Neural crest cell (in vitro differentiated cells): ENCODE results near the gene SLC16A2. TPM values are rescaled to one million over a fixed set of nuclear protein-coding genes. Genes with fewer than 3 reads are reported as not detected.

Source experiments
- DNase-seq: peaks from one replicate; pipeline ENCODE4 v3.0.0; 2021; ENCODE audit warnings: low read depth, mixed read lengths, low spot score
- H3K27ac Mint-ChIP-seq: one replicate; pipeline ENCODE4 v1.8.0; 2021; ENCODE audit warnings: mild to moderate bottlenecking, mixed read lengths; ENCODE audit not compliant: unreplicated experiment
- H3K27me3 Mint-ChIP-seq: 2 replicates; pipeline ENCODE4 v1.8.0; 2021; ENCODE audit warnings: low read depth, mild to moderate bottlenecking, mixed read lengths
- H3K36me3 Mint-ChIP-seq: 2 replicates; pipeline ENCODE4 v1.8.0; 2021; ENCODE audit warnings: low read depth, mild to moderate bottlenecking, mixed read lengths
- H3K4me1 Mint-ChIP-seq: 2 replicates; pipeline ENCODE4 v1.8.0; 2021; ENCODE audit warnings: mixed read lengths
- H3K4me3 Mint-ChIP-seq: one replicate; pipeline ENCODE4 v1.8.0; 2021; ENCODE audit warnings: mild to moderate bottlenecking, mixed read lengths
- H3K9me3 Mint-ChIP-seq: 2 replicates; pipeline ENCODE4 v1.8.0; 2021; ENCODE audit warnings: mixed read lengths
- total RNA-seq: library from RNA; stranded (reverse); gene quantifications from 2 replicates; pipeline ENCODE4 v1.2.1, GENCODE V29; 2021
- TF ChIP-seq, protein P1 (sequence below): fragments of 200-600 bp; sonication (generic); conservative IDR thresholded peaks from 2 replicates; pipeline ENCODE4 v1.5.0; 2021; ENCODE audit warnings: antibody characterized with exemption, mild to moderate bottlenecking

Gene SLC16A2
- total RNA-seq, 1 donor from 2014 or later = 19.8 TPM

DNA sequence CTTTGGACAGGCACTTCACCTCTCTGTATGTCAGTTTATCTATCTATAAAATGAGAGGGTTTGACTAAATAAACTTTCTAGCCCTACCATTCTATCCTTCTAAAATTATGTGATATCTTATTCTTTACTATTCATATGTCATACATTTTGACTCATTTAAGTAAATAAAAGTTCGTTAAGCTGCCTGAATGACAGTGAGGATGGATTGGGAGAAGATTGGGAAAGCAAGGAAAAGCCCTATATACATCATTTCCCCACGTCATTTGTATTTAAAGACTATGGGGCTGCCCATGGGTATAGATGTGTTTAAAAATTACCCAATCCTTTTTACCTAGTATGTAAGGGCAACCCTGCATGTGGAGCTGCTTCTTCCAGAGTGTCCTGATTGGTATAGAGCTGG lies 5.3 kb downstream of the SLC16A2 start:
- H3K4me3 Mint-ChIP-seq = no peak overlapping the region
- no peak overlapping the region for H3K27ac Mint-ChIP-seq
- H3K9me3 Mint-ChIP-seq = no peaks in the 10 kb centered on the region
- TF ChIP-seq, protein P1, sequence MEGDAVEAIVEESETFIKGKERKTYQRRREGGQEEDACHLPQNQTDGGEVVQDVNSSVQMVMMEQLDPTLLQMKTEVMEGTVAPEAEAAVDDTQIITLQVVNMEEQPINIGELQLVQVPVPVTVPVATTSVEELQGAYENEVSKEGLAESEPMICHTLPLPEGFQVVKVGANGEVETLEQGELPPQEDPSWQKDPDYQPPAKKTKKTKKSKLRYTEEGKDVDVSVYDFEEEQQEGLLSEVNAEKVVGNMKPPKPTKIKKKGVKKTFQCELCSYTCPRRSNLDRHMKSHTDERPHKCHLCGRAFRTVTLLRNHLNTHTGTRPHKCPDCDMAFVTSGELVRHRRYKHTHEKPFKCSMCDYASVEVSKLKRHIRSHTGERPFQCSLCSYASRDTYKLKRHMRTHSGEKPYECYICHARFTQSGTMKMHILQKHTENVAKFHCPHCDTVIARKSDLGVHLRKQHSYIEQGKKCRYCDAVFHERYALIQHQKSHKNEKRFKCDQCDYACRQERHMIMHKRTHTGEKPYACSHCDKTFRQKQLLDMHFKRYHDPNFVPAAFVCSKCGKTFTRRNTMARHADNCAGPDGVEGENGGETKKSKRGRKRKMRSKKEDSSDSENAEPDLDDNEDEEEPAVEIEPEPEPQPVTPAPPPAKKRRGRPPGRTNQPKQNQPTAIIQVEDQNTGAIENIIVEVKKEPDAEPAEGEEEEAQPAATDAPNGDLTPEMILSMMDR = no peak
- DNase-seq = no peak
- H3K27me3 Mint-ChIP-seq = no peaks in the 10 kb centered on the region
- H3K36me3 Mint-ChIP-seq = no peaks in the 10 kb centered on the region
- H3K4me1 Mint-ChIP-seq = peaks cover 21% of the 10 kb centered on the region

DNA sequence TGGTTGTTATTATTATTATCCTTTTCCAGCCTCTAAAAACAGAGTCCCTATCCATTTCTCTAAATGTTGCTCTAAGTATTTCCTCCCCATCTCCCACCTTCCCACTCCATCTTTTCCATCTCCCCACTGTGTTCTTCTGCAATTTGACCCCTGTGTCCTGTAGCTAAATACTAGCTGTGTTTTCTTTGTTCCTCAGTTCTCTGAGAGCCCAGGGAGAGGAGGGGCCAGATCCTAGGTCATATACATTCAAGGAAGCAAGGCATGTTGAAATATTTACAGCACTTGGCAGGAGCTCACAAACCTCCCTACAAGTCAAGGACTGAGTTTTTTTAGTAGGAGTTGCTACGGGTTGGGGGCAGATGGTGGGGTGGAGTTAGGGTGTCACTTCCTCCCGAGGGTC lies 10.5 kb downstream of the SLC16A2 start:
- peak overlapping the region; percentile 85 for H3K27ac Mint-ChIP-seq

DNA sequence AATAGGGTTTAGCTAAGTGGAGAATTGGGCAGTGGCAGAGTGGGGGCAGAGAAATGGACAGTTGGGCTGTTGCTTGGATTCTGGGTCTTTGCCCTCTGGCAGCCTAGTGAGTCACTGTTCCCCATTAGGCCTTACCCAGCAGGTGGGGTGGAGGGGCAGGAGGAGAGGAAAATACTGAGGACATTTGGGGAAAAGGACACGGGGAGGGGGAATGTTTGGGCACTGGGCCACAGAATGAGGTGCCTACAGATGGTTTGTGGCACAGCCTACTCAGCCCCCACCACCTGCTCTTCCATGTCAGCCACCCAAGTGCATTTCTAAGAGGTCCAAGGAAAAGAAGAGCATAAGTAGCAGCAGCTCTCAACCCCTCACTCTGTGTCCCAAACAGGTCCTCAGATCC lies 13.0 kb downstream of the SLC16A2 start:
- no peak overlapping the region for H3K4me3 Mint-ChIP-seq
- H3K9me3 Mint-ChIP-seq = peaks cover 5% of the 10 kb centered on the region
- H3K27ac Mint-ChIP-seq = no peak overlapping the region
- H3K27me3 Mint-ChIP-seq = no peaks in the 10 kb centered on the region
- peaks cover 3% of the 10 kb centered on the region for H3K36me3 Mint-ChIP-seq
- peaks cover 24% of the 10 kb centered on the region for H3K4me1 Mint-ChIP-seq
- TF ChIP-seq, protein P1 = no peak
- no peak for DNase-seq

More for the DNA sequence above, 10.5 kb downstream of the SLC16A2 start:
- TF ChIP-seq, protein P1 = no peak
- H3K27me3 Mint-ChIP-seq = no peaks in the 10 kb centered on the region
- H3K4me1 Mint-ChIP-seq = peaks cover 18% of the 10 kb centered on the region
- peak overlapping the region; percentile 1 for H3K4me3 Mint-ChIP-seq
- no peak for DNase-seq
- H3K36me3 Mint-ChIP-seq = peaks cover 3% of the 10 kb centered on the region
- H3K9me3 Mint-ChIP-seq = peaks cover 5% of the 10 kb centered on the region

DNA sequence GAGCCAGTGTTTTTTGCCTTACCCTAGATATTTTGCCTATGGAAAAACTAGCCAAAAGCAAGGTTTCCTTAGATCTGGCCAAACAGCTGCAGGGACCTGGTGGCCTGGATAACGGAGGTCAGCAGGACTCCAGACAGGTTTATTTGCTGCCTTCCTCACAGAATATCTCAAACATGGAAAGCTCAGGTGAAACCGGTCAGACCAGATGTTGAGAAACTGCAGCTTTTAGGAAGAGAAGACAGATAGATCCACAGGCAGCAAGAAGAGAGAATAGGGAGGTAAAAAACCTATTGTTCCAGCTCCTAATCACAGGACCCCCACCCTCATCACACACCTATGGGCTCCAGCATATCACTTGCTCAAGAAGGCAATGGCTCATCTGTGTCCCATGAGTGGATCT lies 16.2 kb downstream of the SLC16A2 start:
- no peaks in the 10 kb centered on the region for H3K27me3 Mint-ChIP-seq
- no peak overlapping the region for H3K4me3 Mint-ChIP-seq
- TF ChIP-seq, protein P1 = no peak
- peaks cover 15% of the 10 kb centered on the region for H3K4me1 Mint-ChIP-seq
- H3K36me3 Mint-ChIP-seq = peaks cover 8% of the 10 kb centered on the region
- H3K27ac Mint-ChIP-seq = no peak overlapping the region
- peaks cover 10% of the 10 kb centered on the region for H3K9me3 Mint-ChIP-seq
- no peak for DNase-seq

DNA sequence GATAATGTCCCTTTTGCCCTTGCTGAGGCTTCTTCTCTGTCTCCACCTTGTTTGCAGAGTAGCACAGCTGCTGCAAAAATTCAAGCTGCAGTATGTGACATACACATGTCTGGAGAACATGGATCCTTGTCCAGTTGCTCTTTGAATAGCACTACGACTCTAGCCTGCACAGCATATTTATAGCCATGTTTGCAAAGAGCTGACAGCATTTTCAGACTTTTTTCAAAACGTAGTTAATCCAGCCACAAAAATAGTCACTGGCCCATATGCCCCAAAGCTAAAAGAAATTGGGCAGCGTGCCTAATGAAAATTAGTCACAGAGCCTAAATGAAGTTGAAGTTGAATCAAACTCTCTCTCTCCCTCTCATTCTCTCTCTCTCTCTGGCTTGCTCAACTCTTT lies 17.5 kb downstream of the SLC16A2 start:
- peaks cover 11% of the 10 kb centered on the region for H3K4me1 Mint-ChIP-seq
- no peak for DNase-seq
- TF ChIP-seq, protein P1 = no peak
- no peaks in the 10 kb centered on the region for H3K27me3 Mint-ChIP-seq
- peaks cover 8% of the 10 kb centered on the region for H3K36me3 Mint-ChIP-seq
- H3K4me3 Mint-ChIP-seq = no peak overlapping the region
- no peak overlapping the region for H3K27ac Mint-ChIP-seq
- peaks cover 10% of the 10 kb centered on the region for H3K9me3 Mint-ChIP-seq

DNA sequence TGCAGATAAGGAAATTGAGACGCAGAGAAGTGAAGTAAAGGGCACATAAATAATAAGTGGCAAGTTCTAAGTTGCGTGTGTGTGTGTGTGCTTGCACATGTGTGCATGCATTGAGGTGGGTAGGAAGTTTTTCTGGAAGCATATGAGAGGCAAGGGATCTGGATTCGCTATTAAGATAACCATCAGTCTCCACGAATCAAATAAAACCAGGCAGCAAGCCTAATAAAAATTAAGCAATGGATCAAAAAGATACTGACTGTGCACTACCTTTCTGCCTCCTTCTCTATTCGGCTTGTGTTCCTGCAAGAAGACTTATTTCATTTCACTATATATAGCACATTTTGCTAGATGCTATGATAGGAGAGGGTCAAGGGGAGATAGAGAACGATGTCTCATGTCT lies 23.8 kb downstream of the SLC16A2 start:
- peaks cover 5% of the 10 kb centered on the region for H3K9me3 Mint-ChIP-seq
- H3K4me3 Mint-ChIP-seq = no peak overlapping the region
- H3K27ac Mint-ChIP-seq = no peak overlapping the region
- peaks cover 5% of the 10 kb centered on the region for H3K36me3 Mint-ChIP-seq
- peaks cover 2% of the 10 kb centered on the region for H3K4me1 Mint-ChIP-seq
- H3K27me3 Mint-ChIP-seq = no peaks in the 10 kb centered on the region
- DNase-seq = no peak
- TF ChIP-seq, protein P1 = no peak
